HEK293 (cell line): ENCODE results near the gene PRXL2C.

Experiments used
- CTCF ChIA-PET: fragments of 350-600 bp; formaldehyde crosslinking; extraction: SDS; loops from one replicate; lab custom pipeline; 2021; ENCODE audit warnings: antibody characterized with exemption; lab: Yijun Ruan, JAX
- POLR2A ChIA-PET: fragments of 300-600 bp; formaldehyde crosslinking; extraction: SDS; loops from one replicate; lab custom pipeline; 2020; ENCODE audit warnings: antibody characterized with exemption, inconsistent platforms; lab: Yijun Ruan, JAX
- H3K27ac ChIP-seq: fragments of 200-500 bp; sonication (Bioruptor generic); 2 replicates; pipeline ENCODE4 v1.5.1; 2014; ENCODE audit warnings: low read depth, low read length, control low read depth, inconsistent platforms; ENCODE audit errors: extremely low read depth
- H3K36me3 ChIP-seq, 2 experiments: fragments of 200-500 bp in 1 of 2; sonication (Bioruptor generic) in 1 of 2; 1 replicate in 1 of 2; 2 replicates in 1 of 2; pipeline ENCODE4 v1.5.1; 2014 to 2017; ENCODE audit warnings: inconsistent platforms in 2 of 2, low read length in 2 of 2; ENCODE audit not compliant: control insufficient read depth in 2 of 2, insufficient read depth in 1 of 2
- H3K4me1 ChIP-seq: fragments of 200-500 bp; sonication (Bioruptor generic); 2 replicates; pipeline ENCODE4 v1.5.1; 2014; ENCODE audit warnings: mild to moderate bottlenecking, low read length, inconsistent platforms; ENCODE audit not compliant: control insufficient read depth, insufficient read depth
- H3K4me3 ChIP-seq: 2 replicates; pipeline ENCODE4 v1.5.1; 2011; ENCODE audit warnings: low read depth, mild to moderate bottlenecking, control low read depth, low read length, moderate library complexity
- H3K9me3 ChIP-seq: fragments of 200-500 bp; sonication (Bioruptor generic); 2 replicates; pipeline ENCODE4 v1.5.1; 2014; ENCODE audit warnings: low read depth, low read length, inconsistent platforms; ENCODE audit not compliant: control insufficient read depth, insufficient read depth
- EGR2 ChIP-seq: fragments of 450-650 bp; formaldehyde crosslinking; IDR thresholded peaks from 2 replicates; pipeline ENCODE4 v1.5.1; 2016; ENCODE audit warnings: low read depth, missing biosample characterization, missing genetic modification characterization
- HOXD13 ChIP-seq: sonication (generic); formaldehyde crosslinking; IDR thresholded peaks from 2 replicates; pipeline ENCODE4 v1.8.0; 2022; ENCODE audit warnings: missing genetic modification reagents, borderline replicate concordance
- RBAK ChIP-seq: fragments of 450-650 bp; formaldehyde crosslinking; IDR thresholded peaks from 2 replicates; pipeline ENCODE4 v1.5.1; 2016; ENCODE audit warnings: missing biosample characterization, missing genetic modification characterization
- ZBTB17 ChIP-seq: fragments of 450-650 bp; formaldehyde crosslinking; IDR thresholded peaks from 2 replicates; pipeline ENCODE4 v1.5.1; 2016; ENCODE audit warnings: missing biosample characterization, missing genetic modification characterization
- ZBTB21 ChIP-seq: fragments of 450-650 bp; formaldehyde crosslinking; IDR thresholded peaks from 2 replicates; pipeline ENCODE4 v1.5.1; 2017; ENCODE audit warnings: missing biosample characterization, missing genetic modification characterization
- ZBTB8A ChIP-seq: fragments of 450-650 bp; formaldehyde crosslinking; IDR thresholded peaks from 2 replicates; pipeline ENCODE4 v1.5.1; 2016; ENCODE audit warnings: missing biosample characterization, missing genetic modification characterization
- ZNF155 ChIP-seq: fragments of 450-650 bp; formaldehyde crosslinking; IDR thresholded peaks from 2 replicates; pipeline ENCODE4 v1.5.1; 2016; ENCODE audit warnings: missing biosample characterization, missing genetic modification characterization
- ZNF24 ChIP-seq: fragments of 450-650 bp; formaldehyde crosslinking; IDR thresholded peaks from 2 replicates; pipeline ENCODE4 v1.5.1; 2016; ENCODE audit warnings: missing biosample characterization, missing genetic modification characterization
- ZNF600 ChIP-seq: fragments of 450-650 bp; formaldehyde crosslinking; IDR thresholded peaks from 2 replicates; pipeline ENCODE4 v1.5.1; 2016; ENCODE audit warnings: missing biosample characterization, missing genetic modification characterization
- ZNF677 ChIP-seq: fragments of 450-650 bp; IDR thresholded peaks from 2 replicates; pipeline ENCODE4 v1.5.0; 2018; ENCODE audit warnings: missing biosample characterization, mild to moderate bottlenecking, missing genetic modification characterization, moderate library complexity
- TF ChIP-seq, protein P1 (sequence below): fragments of 450-650 bp; formaldehyde crosslinking; IDR thresholded peaks from 2 replicates; pipeline ENCODE4 v1.5.1; 2016; ENCODE audit warnings: missing biosample characterization, missing genetic modification characterization
- TF ChIP-seq, protein P2 (sequence below): fragments of 450-650 bp; formaldehyde crosslinking; IDR thresholded peaks from 2 replicates; pipeline ENCODE4 v1.5.1; 2017; ENCODE audit warnings: missing biosample characterization, missing genetic modification characterization
- TF ChIP-seq, protein P3 (sequence below): fragments of 450-650 bp; formaldehyde crosslinking; IDR thresholded peaks from 2 replicates; pipeline ENCODE4 v1.5.1; 2016; ENCODE audit warnings: missing biosample characterization, missing genetic modification characterization, low read depth
- TF ChIP-seq, protein P4 (sequence below): fragments of 450-650 bp; formaldehyde crosslinking; IDR thresholded peaks from 2 replicates; pipeline ENCODE4 v1.5.1; 2016; ENCODE audit warnings: missing biosample characterization, missing genetic modification characterization, low read depth

The PRXL2C gene

DNA sequence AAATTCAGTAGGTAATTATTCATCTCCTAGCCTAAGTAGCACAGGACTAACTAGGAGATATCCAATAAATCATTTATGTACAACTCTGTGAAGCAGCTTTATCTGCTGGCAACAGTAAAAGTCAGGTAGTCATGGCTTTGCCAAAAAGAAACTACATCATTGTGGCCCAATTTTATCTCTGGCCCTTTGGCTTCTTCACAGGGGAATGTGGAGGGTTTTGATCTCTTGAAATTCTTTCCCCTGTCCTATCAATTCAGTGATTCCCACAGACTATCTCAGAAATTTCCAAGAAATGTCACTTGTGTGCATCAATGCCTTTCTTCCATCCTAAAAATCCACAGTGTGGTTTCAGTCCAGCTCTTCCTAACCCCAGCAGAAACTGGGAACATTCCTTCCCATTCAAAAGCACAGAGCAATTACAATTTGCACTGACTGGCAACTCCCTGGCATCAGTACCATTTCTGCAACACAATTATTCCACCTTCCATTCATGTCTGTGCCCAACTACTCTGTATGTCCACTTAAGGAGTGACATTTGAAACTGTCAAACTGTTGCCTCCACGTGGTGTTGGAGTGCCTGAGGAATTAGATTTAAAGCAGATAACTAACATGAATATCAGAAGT lies 42.0 kb downstream of the PRXL2C start:
- POLR2A ChIA-PET = no interaction called here
- Histone ChIP-seq H3K9me3 (no peaks in the 10 kb centered on the region), H3K4me1 (peaks cover 16% of the 10 kb centered on the region), H3K27ac (no peak overlapping the region), H3K4me3 (no peak overlapping the region), H3K36me3 (no peaks in the 10 kb centered on the region)
- TF ChIP-seq EGR2 (tag by site-specific recombination) (no peak), ZNF24 (tag by site-specific recombination) (no peak), ZNF600 (no peak), RBAK (tag by site-specific recombination) (no peak), HOXD13 (no peak)
- TF ChIP-seq, protein P1, sequence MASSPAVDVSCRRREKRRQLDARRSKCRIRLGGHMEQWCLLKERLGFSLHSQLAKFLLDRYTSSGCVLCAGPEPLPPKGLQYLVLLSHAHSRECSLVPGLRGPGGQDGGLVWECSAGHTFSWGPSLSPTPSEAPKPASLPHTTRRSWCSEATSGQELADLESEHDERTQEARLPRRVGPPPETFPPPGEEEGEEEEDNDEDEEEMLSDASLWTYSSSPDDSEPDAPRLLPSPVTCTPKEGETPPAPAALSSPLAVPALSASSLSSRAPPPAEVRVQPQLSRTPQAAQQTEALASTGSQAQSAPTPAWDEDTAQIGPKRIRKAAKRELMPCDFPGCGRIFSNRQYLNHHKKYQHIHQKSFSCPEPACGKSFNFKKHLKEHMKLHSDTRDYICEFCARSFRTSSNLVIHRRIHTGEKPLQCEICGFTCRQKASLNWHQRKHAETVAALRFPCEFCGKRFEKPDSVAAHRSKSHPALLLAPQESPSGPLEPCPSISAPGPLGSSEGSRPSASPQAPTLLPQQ = no peak
- TF ChIP-seq, protein P2, sequence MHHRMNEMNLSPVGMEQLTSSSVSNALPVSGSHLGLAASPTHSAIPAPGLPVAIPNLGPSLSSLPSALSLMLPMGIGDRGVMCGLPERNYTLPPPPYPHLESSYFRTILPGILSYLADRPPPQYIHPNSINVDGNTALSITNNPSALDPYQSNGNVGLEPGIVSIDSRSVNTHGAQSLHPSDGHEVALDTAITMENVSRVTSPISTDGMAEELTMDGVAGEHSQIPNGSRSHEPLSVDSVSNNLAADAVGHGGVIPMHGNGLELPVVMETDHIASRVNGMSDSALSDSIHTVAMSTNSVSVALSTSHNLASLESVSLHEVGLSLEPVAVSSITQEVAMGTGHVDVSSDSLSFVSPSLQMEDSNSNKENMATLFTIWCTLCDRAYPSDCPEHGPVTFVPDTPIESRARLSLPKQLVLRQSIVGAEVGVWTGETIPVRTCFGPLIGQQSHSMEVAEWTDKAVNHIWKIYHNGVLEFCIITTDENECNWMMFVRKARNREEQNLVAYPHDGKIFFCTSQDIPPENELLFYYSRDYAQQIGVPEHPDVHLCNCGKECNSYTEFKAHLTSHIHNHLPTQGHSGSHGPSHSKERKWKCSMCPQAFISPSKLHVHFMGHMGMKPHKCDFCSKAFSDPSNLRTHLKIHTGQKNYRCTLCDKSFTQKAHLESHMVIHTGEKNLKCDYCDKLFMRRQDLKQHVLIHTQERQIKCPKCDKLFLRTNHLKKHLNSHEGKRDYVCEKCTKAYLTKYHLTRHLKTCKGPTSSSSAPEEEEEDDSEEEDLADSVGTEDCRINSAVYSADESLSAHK (tag by site-specific recombination) = peak; percentile 47; the same call in 1 of the 2 replicates
- CTCF ChIA-PET = interaction anchor here (0.7 kb wide), 1 partner anchor 986 kb away, joined by 3 read pairs; no protein-coding TSS in a partner anchor

DNA sequence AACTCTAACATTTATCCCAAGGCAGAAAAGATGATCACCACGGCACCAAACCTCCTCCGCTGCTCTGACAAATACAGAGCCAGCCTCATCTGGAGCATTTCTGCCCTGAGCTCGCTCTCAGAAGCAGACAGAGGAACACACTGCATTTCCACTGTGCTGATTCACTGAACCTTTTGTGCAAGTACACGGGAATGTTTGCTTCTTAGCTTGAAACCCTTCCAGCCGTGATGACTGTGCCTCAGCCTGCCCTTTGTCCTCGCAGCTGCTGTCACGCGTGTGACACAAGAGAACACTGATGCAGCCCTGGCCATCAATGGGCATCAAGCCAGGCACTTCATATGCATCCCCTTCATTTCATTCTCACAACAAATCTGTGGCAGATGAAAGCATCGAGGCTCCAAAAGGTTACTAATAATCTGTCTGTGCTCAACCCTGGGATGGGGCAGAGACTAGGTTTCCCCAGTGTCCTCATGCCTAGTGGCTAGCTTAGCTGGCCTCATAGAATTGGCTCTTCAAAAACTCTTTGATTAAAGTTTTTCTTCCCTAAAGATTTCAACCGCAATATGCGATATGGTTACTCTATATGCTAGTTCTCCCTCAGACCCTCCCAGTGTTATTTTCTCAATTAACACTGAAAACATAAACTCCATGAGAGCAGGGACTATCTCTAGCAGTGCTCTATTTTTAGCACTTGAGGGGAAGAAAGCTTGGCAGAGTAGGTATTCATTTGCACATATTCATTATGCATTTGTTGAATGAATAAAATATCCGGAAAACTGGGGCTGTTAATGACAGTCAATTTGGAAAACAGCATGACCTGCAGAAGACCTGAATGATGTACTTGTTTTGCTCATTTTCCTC lies 42.8 kb downstream of the PRXL2C start:
- no peak overlapping the region for H3K27ac ChIP-seq
- H3K4me3 ChIP-seq = no peak overlapping the region
- H3K9me3 ChIP-seq = no peaks in the 10 kb centered on the region
- TF ChIP-seq ZNF155 (tag by site-specific recombination) (no peak), ZBTB8A (no peak), ZBTB17 (tag by site-specific recombination) (peak; percentile 73), ZBTB21 (tag by site-specific recombination) (no peak), ZNF677 (tag by site-specific recombination) (no peak)
- TF ChIP-seq, protein P3, sequence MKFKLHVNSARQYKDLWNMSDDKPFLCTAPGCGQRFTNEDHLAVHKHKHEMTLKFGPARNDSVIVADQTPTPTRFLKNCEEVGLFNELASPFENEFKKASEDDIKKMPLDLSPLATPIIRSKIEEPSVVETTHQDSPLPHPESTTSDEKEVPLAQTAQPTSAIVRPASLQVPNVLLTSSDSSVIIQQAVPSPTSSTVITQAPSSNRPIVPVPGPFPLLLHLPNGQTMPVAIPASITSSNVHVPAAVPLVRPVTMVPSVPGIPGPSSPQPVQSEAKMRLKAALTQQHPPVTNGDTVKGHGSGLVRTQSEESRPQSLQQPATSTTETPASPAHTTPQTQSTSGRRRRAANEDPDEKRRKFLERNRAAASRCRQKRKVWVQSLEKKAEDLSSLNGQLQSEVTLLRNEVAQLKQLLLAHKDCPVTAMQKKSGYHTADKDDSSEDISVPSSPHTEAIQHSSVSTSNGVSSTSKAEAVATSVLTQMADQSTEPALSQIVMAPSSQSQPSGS = no peak
- TF ChIP-seq, protein P4, sequence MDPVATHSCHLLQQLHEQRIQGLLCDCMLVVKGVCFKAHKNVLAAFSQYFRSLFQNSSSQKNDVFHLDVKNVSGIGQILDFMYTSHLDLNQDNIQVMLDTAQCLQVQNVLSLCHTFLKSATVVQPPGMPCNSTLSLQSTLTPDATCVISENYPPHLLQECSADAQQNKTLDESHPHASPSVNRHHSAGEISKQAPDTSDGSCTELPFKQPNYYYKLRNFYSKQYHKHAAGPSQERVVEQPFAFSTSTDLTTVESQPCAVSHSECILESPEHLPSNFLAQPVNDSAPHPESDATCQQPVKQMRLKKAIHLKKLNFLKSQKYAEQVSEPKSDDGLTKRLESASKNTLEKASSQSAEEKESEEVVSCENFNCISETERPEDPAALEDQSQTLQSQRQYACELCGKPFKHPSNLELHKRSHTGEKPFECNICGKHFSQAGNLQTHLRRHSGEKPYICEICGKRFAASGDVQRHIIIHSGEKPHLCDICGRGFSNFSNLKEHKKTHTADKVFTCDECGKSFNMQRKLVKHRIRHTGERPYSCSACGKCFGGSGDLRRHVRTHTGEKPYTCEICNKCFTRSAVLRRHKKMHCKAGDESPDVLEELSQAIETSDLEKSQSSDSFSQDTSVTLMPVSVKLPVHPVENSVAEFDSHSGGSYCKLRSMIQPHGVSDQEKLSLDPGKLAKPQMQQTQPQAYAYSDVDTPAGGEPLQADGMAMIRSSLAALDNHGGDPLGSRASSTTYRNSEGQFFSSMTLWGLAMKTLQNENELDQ (tag by site-specific recombination) = no peak
- H3K4me1 ChIP-seq = peaks cover 16% of the 10 kb centered on the region
- ChIA-PET POLR2A (no interaction called here), CTCF (interaction anchor here (0.6 to 1.0 kb wide), 5 partner anchors 24 to 987 kb away, joined by 3 read pairs; no protein-coding TSS in a partner anchor)
- no peaks in the 10 kb centered on the region for H3K36me3 ChIP-seq
